Heart left ventricle (tissue), 16 donors: ENCODE measurements around the gene TLK1. TPM values are rescaled to one million over a fixed set of nuclear protein-coding genes. Genes with fewer than 3 reads are reported as not detected.

ENCODE experiments used
- ATAC-seq, 4 donors: fragments of 200-7000 bp; cut with Tn5 transposase; one replicate each; pipeline ENCODE4 v1.9.1; 2020 to 2022; ENCODE audit warnings: moderate library complexity in 4 of 4, mild to moderate bottlenecking in 3 of 4, moderate number of reproducible peaks in 1 of 4
- DNase-seq, 5 donors: peaks; one replicate each; pipeline ENCODE4 v3.0.0-alpha.2; 2020
- H3K27ac ChIP-seq, 12 donors: fragments of 200-600 bp; sonication (generic) in 4 of 12; one replicate each; pipeline versions ENCODE4 v1.5.0 to v1.8.0; 2016 to 2022; ENCODE audit warnings: mild to moderate bottlenecking in 2 of 12
- H3K27me3 ChIP-seq, 9 donors: fragments of 200-600 bp; sonication (generic) in 2 of 9; one replicate each; pipeline versions ENCODE4 v1.5.1 to v1.8.0; 2016 to 2022; ENCODE audit warnings: mild to moderate bottlenecking in 3 of 9
- H3K36me3 ChIP-seq, 9 donors: fragments of 200-600 bp; sonication (generic) in 2 of 9; one replicate each; pipeline versions ENCODE4 v1.5.0 to v1.8.0; 2018 to 2022; ENCODE audit warnings: mild to moderate bottlenecking in 2 of 9
- H3K4me1 ChIP-seq, 12 donors: fragments of 200-600 bp; sonication (generic) in 4 of 12; one replicate each; pipeline versions ENCODE4 v1.5.0 to v1.8.0; 2016 to 2022; ENCODE audit warnings: mild to moderate bottlenecking in 3 of 12
- H3K4me3 ChIP-seq, 12 donors: fragments of 200-600 bp; sonication (generic) in 4 of 12; one replicate each; pipeline versions ENCODE4 v1.5.0 to v1.8.0; 2017 to 2022; ENCODE audit warnings: mild to moderate bottlenecking in 9 of 12, moderate library complexity in 4 of 12
- H3K9me3 ChIP-seq, 12 donors: fragments of 200-600 bp; sonication (generic) in 4 of 12; one replicate each; pipeline versions ENCODE4 v1.5.0 to v1.8.0; 2016 to 2022; ENCODE audit warnings: mild to moderate bottlenecking in 1 of 12
- POLR2A ChIP-seq, 2 donors: fragments of 450-650 bp; IDR thresholded peaks; one replicate each; pipeline ENCODE4 v1.6.1; 2017; ENCODE audit warnings: antibody characterized with exemption in 2 of 2, mild to moderate bottlenecking in 2 of 2, moderate library complexity in 2 of 2
- WGBS, 4 donors: extraction: QIAGEN DNeasy Blood & Tissue Kit in 2 of 4; methylation state at CpG; one replicate each; pipeline versions ENCODE4 v1.1.5 to v1.1.7; 2013 to 2018; 5-methylcytosine and 5-hydroxymethylcytosine counted together
- intact Hi-C, 10 donors: fragments of 100-400 bp; cut with DNase I; formaldehyde crosslinking; loops; one replicate each; pipeline versions ENCODE4 v1.11.1 to v1.14.2; 2022
- polyA plus RNA-seq, 2 donors: library from polyadenylated mRNA; stranded (reverse); fragments of 200-250 nt; gene quantifications; one replicate each; pipeline ENCODE4 v1.2.3, GENCODE V29; 2013
- total RNA-seq, 9 donors: library from RNA; depleted of rRNA in 2 of 9; stranded (reverse); fragments of >200 nt in 2 of 9; fragmentation: NEBNext Ultra II Directional in 3 of 9; extraction: Animal tissue kit (Norgen Biotek cat#: 25700) in 3 of 9; gene quantifications; one replicate each; pipeline versions ENCODE4 v1.1.0 to v1.2.4, GENCODE V29; 2016 to 2023
- TF ChIP-seq, protein P1 (sequence below), 12 donors: fragments of 200-600 bp; sonication (generic) in 4 of 12; IDR thresholded peaks; one replicate each; pipeline versions ENCODE4 v1.5.0 to v1.8.0; 2018 to 2022; ENCODE audit warnings: antibody characterized with exemption in 12 of 12, mild to moderate bottlenecking in 5 of 12
- donor health status: ischemic (EF 13 %, LVEDD 7.1; RV severe dilation, severe dysfunction).
- donor health status: healthy with polysubstance abuse.
- donor health status: DM: no; HTN: yes; CAD: no.
- donor health status: DM: no; HTN: no; CAD: no.
- donor health status: ischemic (EF 25% LVEDD 6.9; RV normal size, moderate dysfunction).
- donor health status: ischemic (EF 25% LVEDD 5.7; RV mildly dilated, moderate dysfunction).
- donor health status: healthy.
- donor health status: DM: yes; HTN: yes; CAD: no.
- donor health status: ischemic (EF 35%, LVEDD 5.7; RV mildly dilated, moderate dysfunction).
- donor health status: nonischemic (EF 11% LVEDD 7.7; RV severe dilation, severe dysfunction).
- donor health status: DM: yes; HTN: yes; CAD: no.
- donor health status: PGD.
- donor health status: ischemic (EF 29% LVEDD 5.4; RV normal size, mild dysfunction).
- donor health status: nonischemic (EF 23%, LVEDD 6.1; RV moderate dilation, normal function).

TLK1 gene
- total and polyA plus RNA-seq, 11 donors: 7.2 to 41.4 (median 26.8) TPM

DNA sequence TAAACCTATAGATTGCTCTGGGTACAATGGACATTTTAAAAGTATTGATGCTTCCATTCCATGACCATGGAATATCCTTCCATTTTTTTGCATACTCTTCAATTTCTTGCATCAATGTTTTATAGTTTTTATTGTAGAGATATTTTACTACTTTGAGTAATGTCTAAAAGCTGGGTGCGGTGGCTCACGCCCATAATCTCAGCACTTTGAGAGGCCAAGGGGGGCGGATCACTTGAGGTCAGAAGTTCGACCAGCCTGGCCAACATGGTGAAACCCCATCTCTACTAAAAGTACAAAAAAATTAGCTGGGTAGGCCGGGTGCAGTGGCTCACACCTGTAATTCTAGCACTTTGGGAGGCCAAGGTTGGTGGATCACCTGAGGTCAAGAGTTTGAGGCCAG lies 88.5 kb downstream of the TLK1 start:
- DNase-seq (no peak), ATAC-seq (no peak)
- no peak overlapping the region for H3K27ac ChIP-seq
- 97 to 99% (median 98%) methylated on average over 5 of the region's 5 CpGs for WGBS, 4 donors
- H3K27me3 ChIP-seq: no peaks in the 10 kb centered on the region
- H3K9me3 ChIP-seq: no peaks in the 10 kb centered on the region
- H3K4me3 ChIP-seq: no peak overlapping the region
- intact Hi-C loops: no loop called here
- TF ChIP-seq, protein P1, sequence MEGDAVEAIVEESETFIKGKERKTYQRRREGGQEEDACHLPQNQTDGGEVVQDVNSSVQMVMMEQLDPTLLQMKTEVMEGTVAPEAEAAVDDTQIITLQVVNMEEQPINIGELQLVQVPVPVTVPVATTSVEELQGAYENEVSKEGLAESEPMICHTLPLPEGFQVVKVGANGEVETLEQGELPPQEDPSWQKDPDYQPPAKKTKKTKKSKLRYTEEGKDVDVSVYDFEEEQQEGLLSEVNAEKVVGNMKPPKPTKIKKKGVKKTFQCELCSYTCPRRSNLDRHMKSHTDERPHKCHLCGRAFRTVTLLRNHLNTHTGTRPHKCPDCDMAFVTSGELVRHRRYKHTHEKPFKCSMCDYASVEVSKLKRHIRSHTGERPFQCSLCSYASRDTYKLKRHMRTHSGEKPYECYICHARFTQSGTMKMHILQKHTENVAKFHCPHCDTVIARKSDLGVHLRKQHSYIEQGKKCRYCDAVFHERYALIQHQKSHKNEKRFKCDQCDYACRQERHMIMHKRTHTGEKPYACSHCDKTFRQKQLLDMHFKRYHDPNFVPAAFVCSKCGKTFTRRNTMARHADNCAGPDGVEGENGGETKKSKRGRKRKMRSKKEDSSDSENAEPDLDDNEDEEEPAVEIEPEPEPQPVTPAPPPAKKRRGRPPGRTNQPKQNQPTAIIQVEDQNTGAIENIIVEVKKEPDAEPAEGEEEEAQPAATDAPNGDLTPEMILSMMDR (IDR thresholded peaks at IDR 0.05): no peak
- TF ChIP-seq POLR2A (IDR thresholded peaks at IDR 0.05): no peak
- H3K36me3 ChIP-seq: peaks cover 0 to 12% (median 3%) of the 10 kb centered on the region in 9 donors
- no peaks in the 10 kb centered on the region for H3K4me1 ChIP-seq

DNA sequence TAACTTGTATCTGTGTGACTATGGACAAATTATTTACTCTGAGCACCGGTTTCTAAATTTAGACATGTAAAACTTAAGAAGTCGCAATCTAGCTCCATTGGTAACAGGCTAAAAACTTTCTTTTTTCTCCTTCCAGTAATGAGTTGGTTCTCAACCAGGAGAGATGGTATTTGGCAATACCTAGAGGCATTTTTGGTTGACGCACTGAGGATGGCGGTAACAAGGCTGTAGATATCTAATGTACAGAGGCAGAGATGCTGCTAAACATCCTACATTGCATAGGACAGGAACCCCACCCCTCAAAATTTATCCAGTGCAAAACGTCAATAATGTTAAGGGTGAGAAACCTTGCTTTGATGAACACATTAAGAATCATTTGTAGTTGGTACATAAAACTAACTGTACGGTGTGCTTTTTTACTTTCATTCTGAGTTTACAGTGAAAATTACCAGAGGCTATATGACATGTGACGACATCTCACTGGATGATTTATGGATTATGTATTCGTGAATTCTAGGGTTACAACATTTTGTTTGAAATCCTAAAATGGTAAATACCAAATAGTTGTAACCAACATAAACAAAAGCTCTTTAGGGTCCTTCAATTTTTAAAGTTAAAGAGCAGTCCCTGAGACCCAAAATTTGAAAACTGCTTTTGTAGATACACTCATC lies 91.3 kb downstream of the TLK1 start:
- Histone ChIP-seq H3K4me3 (no peak overlapping the region), H3K36me3 (peaks cover 0 to 6% (median 3%) of the 10 kb centered on the region in 9 donors), H3K4me1 (peaks cover 0 to 3% (median 0%) of the 10 kb centered on the region in 12 donors), H3K27me3 (no peaks in the 10 kb centered on the region), H3K9me3 (no peaks in the 10 kb centered on the region), H3K27ac (no peak overlapping the region)
- TF ChIP-seq, protein P1 (IDR thresholded peaks at IDR 0.05): no peak
- TF ChIP-seq POLR2A (IDR thresholded peaks at IDR 0.05): no peak
- intact Hi-C loops: no loop called here
- DNase-seq (no peak), ATAC-seq (no peak)
- WGBS, 4 donors: 89 to 92% (median 91%) methylated on average over 8 of the region's 8 CpGs

DNA sequence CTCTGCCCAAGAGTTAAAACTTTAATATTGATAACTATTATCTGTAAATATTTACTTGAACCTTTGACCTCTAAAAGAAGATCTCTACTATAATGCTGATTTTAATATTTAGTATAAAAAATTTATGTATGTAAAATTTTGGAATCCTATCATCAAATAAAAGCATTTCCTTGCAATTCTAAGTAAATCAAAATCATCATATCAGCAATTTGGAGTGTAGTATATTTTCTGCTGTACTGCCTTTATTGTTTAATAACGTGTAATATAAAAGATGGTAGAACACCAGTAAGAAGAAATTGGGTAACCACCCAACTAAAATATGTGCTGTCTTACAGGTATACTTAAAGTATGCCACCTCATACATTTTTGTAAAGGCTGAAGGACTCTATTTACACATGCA lies 94.6 kb downstream of the TLK1 start:
- ATAC-seq: no peak
- intact Hi-C loops: no loop called here
- 91 to 94% (median 93%) methylated on average over 1 of the region's 1 CpG for WGBS, 4 donors

GRCh38 chr2:171057575-171057974 lies 103.1 kb downstream of the TLK1 start:
- no peak overlapping the region for H3K27ac ChIP-seq
- no peaks in the 10 kb centered on the region for H3K9me3 ChIP-seq
- intact Hi-C loops: no loop called here
- ATAC-seq (no peak), DNase-seq (no peak)
- H3K4me3 ChIP-seq: no peak overlapping the region
- peaks cover 0 to 66% (median 53%) of the 10 kb centered on the region in 9 donors for H3K36me3 ChIP-seq
- TF ChIP-seq, protein P1 (IDR thresholded peaks at IDR 0.05): no peak
- no peaks in the 10 kb centered on the region for H3K27me3 ChIP-seq
- WGBS, 4 donors: 81 to 89% (median 84%) methylated on average over 2 of the region's 2 CpGs
- no peaks in the 10 kb centered on the region for H3K4me1 ChIP-seq

More for the DNA sequence above, 94.6 kb downstream of the TLK1 start:
- DNase-seq: no peak
- Histone ChIP-seq H3K9me3 (no peaks in the 10 kb centered on the region), H3K27me3 (no peaks in the 10 kb centered on the region), H3K27ac (no peak overlapping the region), H3K4me1 (peaks cover 0 to 5% (median 0%) of the 10 kb centered on the region in 12 donors), H3K36me3 (peaks cover 0 to 2% (median 0%) of the 10 kb centered on the region in 9 donors), H3K4me3 (no peak overlapping the region)
- TF ChIP-seq POLR2A (IDR thresholded peaks at IDR 0.05): no peak
- TF ChIP-seq, protein P1 (IDR thresholded peaks at IDR 0.05): no peak
